GM12878 (cell line): ENCODE measurements around the gene FOXP1. TPM values are rescaled to one million over a fixed set of nuclear protein-coding genes. Genes with fewer than 3 reads are reported as not detected.

Experiments used
- ATAC-seq: fragments of 200-7000 bp; cut with Tn5 transposase; 3 replicates; pipeline ENCODE4 v1.9.1; 2020; ENCODE audit warnings: mild to moderate bottlenecking, moderate library complexity
- BruUV-seq: library from RNA; stranded (reverse); fragments of 400-500 nt; replicated peaks from 2 replicates; lab custom pipeline; 2021; lab: Mats Ljungman, UMichigan
- CTCF ChIA-PET: fragments of 300-600 bp; sonication (Branson Sonifier 250); formaldehyde crosslinking; extraction: SDS; loops from one replicate; lab custom pipeline; 2021; ENCODE audit warnings: inconsistent platforms; lab: Yijun Ruan, JAX
- POLR2A ChIA-PET: fragments of 350-600 bp; formaldehyde crosslinking; extraction: SDS; loops from one replicate; lab custom pipeline; 2021; ENCODE audit warnings: inconsistent platforms; lab: Charles Lee
- RAD21 ChIA-PET: fragments of 300-600 bp; sonication (Branson Sonifier 250); formaldehyde crosslinking; loops from one replicate; lab custom pipeline; 2023; ENCODE audit warnings: antibody characterized with exemption; ENCODE audit not compliant: unreplicated experiment; lab: Charles Lee
- SMC1A ChIA-PET: fragments of 300-600 bp; sonication (Branson Sonifier 250); formaldehyde crosslinking; loops from one replicate; lab custom pipeline; 2023; ENCODE audit not compliant: unreplicated experiment, uncharacterized antibody; lab: Charles Lee
- DNase-seq: peaks from one replicate; pipeline ENCODE4 v3.0.0-alpha.2; 2011; ENCODE audit warnings: low read depth, low spot score
- FAIRE-seq: peaks from 3 replicates; lab custom pipeline; 2011; peaks lifted over from hg19 to GRCh38; lab: Jason Lieb, UNC
- H2AFZ ChIP-seq: 2 replicates; pipeline ENCODE4 v1.6.0; 2011; ENCODE audit warnings: low read depth, low read length, control low read depth; ENCODE audit not compliant: control insufficient read depth
- H3K27ac ChIP-seq: 2 replicates; pipeline ENCODE4 v1.5.1; 2011; ENCODE audit warnings: control low read depth; ENCODE audit not compliant: control insufficient read depth, insufficient read depth
- H3K27me3 ChIP-seq, 2 experiments: replicated peaks in 1 of 2; 2 replicates each; pipeline versions ENCODE4 v1.6.0 to v1.6.1; 2011; ENCODE audit warnings: low read length in 1 of 2; ENCODE audit not compliant: control insufficient read depth in 2 of 2, insufficient read depth in 2 of 2
- H3K36me3 ChIP-seq, 2 experiments: 2 replicates each; pipeline ENCODE4 v1.5.1; 2011; ENCODE audit warnings: low read length in 1 of 2; ENCODE audit not compliant: control insufficient read depth in 2 of 2, insufficient read depth in 2 of 2
- H3K4me1 ChIP-seq: 2 replicates; pipeline ENCODE4 v1.6.1; 2011; ENCODE audit warnings: mild to moderate bottlenecking, low read length, moderate library complexity, mixed read lengths; ENCODE audit not compliant: control insufficient read depth, insufficient read depth
- H3K4me2 ChIP-seq: 2 replicates; pipeline ENCODE4 v1.6.0; 2011; ENCODE audit warnings: control low read depth; ENCODE audit not compliant: control insufficient read depth, insufficient read depth
- H3K4me3 ChIP-seq: fragments of 200-600 bp; sonication (generic); 2 replicates; pipeline ENCODE4 v1.5.1; 2016
- H3K79me2 ChIP-seq: 2 replicates; pipeline ENCODE4 v1.6.0; 2011; ENCODE audit warnings: low read length; ENCODE audit not compliant: control insufficient read depth, insufficient read depth
- H3K9ac ChIP-seq: 2 replicates; pipeline ENCODE4 v1.8.0; 2011; ENCODE audit warnings: low read length, control low read depth, mixed read lengths; ENCODE audit not compliant: control insufficient read depth, insufficient read depth
- H3K9me3 ChIP-seq: replicated peaks from 3 replicates; pipeline ENCODE4 v1.5.1; 2011; ENCODE audit warnings: mild to moderate bottlenecking, low read length; ENCODE audit not compliant: control insufficient read depth, insufficient read depth
- H4K20me1 ChIP-seq: 2 replicates; pipeline ENCODE4 v1.6.0; 2011; ENCODE audit not compliant: control insufficient read depth, insufficient read depth
- KLF5 ChIP-seq: fragments of 450-650 bp; IDR thresholded peaks from 2 replicates; pipeline ENCODE4 v1.6.1; 2014; ENCODE audit warnings: mild to moderate bottlenecking; ENCODE audit not compliant: partially characterized antibody
- MEF2B ChIP-seq: fragments of 450-650 bp; IDR thresholded peaks from 2 replicates; pipeline ENCODE4 v1.6.1; 2018; ENCODE audit warnings: mild to moderate bottlenecking, moderate library complexity; ENCODE audit not compliant: partially characterized antibody, poor library complexity, severe bottlenecking
- PML ChIP-seq: IDR thresholded peaks from 2 replicates; pipeline ENCODE4 v1.6.1; 2012; ENCODE audit warnings: low read length, inconsistent platforms
- RB1 ChIP-seq: fragments of 450-650 bp; formaldehyde crosslinking; IDR thresholded peaks from 2 replicates; pipeline ENCODE4 v1.6.1; 2017; ENCODE audit warnings: mild to moderate bottlenecking, borderline replicate concordance
- SMC3 ChIP-seq: IDR thresholded peaks from 2 replicates; pipeline ENCODE4 v1.6.1; 2011; ENCODE audit warnings: low read length, improper control_type of control experiment, borderline replicate concordance
- SUZ12 ChIP-seq: fragments of 200-600 bp; sonication (generic); IDR thresholded peaks from one replicate; pipeline ENCODE4 v1.6.1; 2018; ENCODE audit warnings: antibody characterized with exemption, mild to moderate bottlenecking; ENCODE audit not compliant: unreplicated experiment
- ZBED1 ChIP-seq: IDR thresholded peaks from 2 replicates; pipeline ENCODE4 v1.6.1; 2016; ENCODE audit warnings: borderline replicate concordance
- ZNF622 ChIP-seq: fragments of 450-650 bp; IDR thresholded peaks from 2 replicates; pipeline ENCODE4 v1.6.1; 2017; ENCODE audit warnings: mild to moderate bottlenecking, inconsistent platforms
- WGBS: methylation state at CpG from one replicate; pipeline ENCODE4 v1.1.6; 2016; ENCODE audit warnings: low lambda C conversion rate; ENCODE audit not compliant: insufficient replicate concordance, insufficient coverage; ENCODE audit errors: missing lambda C conversion rate; 5-methylcytosine and 5-hydroxymethylcytosine counted together
- in situ Hi-C: fragments of 300-500 bp; cut with MboI; formaldehyde crosslinking; loops from 9 replicates; pipeline ENCODE4 v1.14.3; 2018; ENCODE audit warnings: mixed read lengths
- intact Hi-C: fragments of 100-400 bp; cut with micrococcal nuclease; formaldehyde crosslinking; loops from one replicate; pipeline ENCODE4 v1.14.2; 2022; ENCODE audit not compliant: unreplicated experiment
- polyA plus RNA-seq, 11 experiments: library from polyadenylated mRNA; depleted of rRNA in 4 of 11; unstranded in 6 of 11; stranded (reverse) in 5 of 11; fragments of >200 nt; fragmentation: Nextera tagmentation in 4 of 11; fragmentation: Illumina TruSeq in 1 of 11; extraction: Ambion mirVana in 4 of 11; extraction: Trizol in 1 of 11; gene quantifications; 1 replicate in 1 of 11; 2 replicates in 10 of 11; pipeline versions ENCODE4 v1.2.1 to v1.2.3, GENCODE V29; 2011 to 2016; ENCODE audit warnings: inconsistent platforms in 2 of 11, missing spikeins in 2 of 11, low read depth in 1 of 11
- total RNA-seq, 4 experiments: library from RNA; depleted of rRNA in 3 of 4; stranded (reverse); fragments of >200 nt in 3 of 4; fragmentation: Illumina TruSeq in 1 of 4; extraction: Trizol in 1 of 4; gene quantifications; 2 replicates each; pipeline versions ENCODE4 v1.2.1 to v1.2.3, GENCODE V29; 2013 to 2021
- TF ChIP-seq, protein P1 (sequence below): fragments of 150-350 bp; IDR thresholded peaks from 2 replicates; pipeline ENCODE4 v1.6.1; 2014; ENCODE audit warnings: mild to moderate bottlenecking, low read depth, low read length
- TF ChIP-seq, protein P2 (sequence below): IDR thresholded peaks from 2 replicates; pipeline ENCODE4 v1.6.1; 2012; ENCODE audit warnings: improper control_type of control experiment, low read depth, low read length; ENCODE audit not compliant: insufficient replicate concordance
- TF ChIP-seq, protein P3 (sequence below): fragments of 450-650 bp; IDR thresholded peaks from 2 replicates; pipeline ENCODE4 v1.6.1; 2016; ENCODE audit warnings: mild to moderate bottlenecking, moderate library complexity, borderline replicate concordance

FOXP1 gene
- total and polyA plus RNA-seq, 10 of the 15 experiments (the other 5 are each of a cell fraction or from before 2014, with no cell fraction given): 0.05 to 1.6 (median 0.20) TPM; not detected in 1

DNA sequence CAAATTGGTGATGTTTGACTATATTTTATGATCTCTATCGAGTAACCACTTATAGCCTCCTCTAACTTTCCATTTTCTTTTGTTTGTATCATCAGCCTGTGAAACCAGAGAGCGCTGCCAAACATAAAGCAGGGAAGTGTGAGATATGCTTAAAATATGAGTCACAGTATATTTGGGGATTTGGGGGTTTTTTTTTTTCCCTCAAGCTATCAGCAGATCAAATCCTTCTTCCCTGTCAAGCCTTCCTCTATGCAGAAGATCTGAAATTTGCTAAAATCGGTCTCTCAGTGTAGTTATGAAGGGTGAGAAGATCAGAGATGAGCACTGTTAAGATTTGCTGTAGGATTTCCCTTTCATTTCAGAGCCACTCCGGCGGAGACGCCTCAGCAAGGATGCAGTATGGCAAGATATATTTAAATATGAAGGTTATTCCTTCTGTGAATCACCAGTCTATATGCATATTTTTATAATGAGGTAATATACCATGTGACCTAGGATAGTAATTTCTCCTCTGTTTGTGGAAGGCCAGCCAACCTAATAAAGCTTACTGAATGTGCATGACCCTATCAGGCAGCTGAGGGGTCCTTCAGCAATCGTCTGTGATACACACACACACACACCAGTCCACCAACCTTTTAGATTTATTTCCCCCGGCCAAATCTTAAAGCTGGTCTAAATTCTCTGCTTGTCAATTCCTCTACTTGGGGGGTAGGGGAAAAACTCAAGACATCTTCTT, 474.1 kb downstream of the FOXP1 start:
- H3K27ac ChIP-seq: no peak overlapping the region
- H3K4me3 ChIP-seq: no peak overlapping the region
- no peak for DNase-seq
- in situ Hi-C loops (no loop called here), intact Hi-C loops (no loop called here)
- no peaks in the 10 kb centered on the region for H3K4me1 ChIP-seq
- H3K36me3 ChIP-seq: no peaks in the 10 kb centered on the region
- no peaks in the 10 kb centered on the region for H3K9me3 ChIP-seq
- H3K27me3 ChIP-seq: no peaks in the 10 kb centered on the region; a peak in 1 of 4 replicates
- CTCF ChIA-PET: interaction anchor here (1.2 kb wide), 1 partner anchor 476 kb away, joined by 4 read pairs; no protein-coding TSS in a partner anchor
- H3K4me2 ChIP-seq: no peak overlapping the region
- no peaks in the 10 kb centered on the region for H4K20me1 ChIP-seq
- 4% methylated on average over 8 of the region's 8 CpGs for WGBS
- RAD21 ChIA-PET: no interaction called here
- ATAC-seq: no peak
- H2AFZ ChIP-seq: no peak overlapping the region
- SMC1A ChIA-PET: no interaction called here
- BruUV-seq: no TSS peak
- no peak overlapping the region for H3K9ac ChIP-seq
- POLR2A ChIA-PET: no interaction called here
- no peaks in the 10 kb centered on the region for H3K79me2 ChIP-seq
- FAIRE-seq: no peak
- TF ChIP-seq, protein P1, sequence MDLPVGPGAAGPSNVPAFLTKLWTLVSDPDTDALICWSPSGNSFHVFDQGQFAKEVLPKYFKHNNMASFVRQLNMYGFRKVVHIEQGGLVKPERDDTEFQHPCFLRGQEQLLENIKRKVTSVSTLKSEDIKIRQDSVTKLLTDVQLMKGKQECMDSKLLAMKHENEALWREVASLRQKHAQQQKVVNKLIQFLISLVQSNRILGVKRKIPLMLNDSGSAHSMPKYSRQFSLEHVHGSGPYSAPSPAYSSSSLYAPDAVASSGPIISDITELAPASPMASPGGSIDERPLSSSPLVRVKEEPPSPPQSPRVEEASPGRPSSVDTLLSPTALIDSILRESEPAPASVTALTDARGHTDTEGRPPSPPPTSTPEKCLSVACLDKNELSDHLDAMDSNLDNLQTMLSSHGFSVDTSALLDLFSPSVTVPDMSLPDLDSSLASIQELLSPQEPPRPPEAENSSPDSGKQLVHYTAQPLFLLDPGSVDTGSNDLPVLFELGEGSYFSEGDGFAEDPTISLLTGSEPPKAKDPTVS: no peak
- TF ChIP-seq PML (no peak), KLF5 (no peak), RB1 (no peak), SUZ12 (no peak), SMC3 (no peak), MEF2B (no peak), ZBED1 (no peak), ZNF622 (no peak)
- TF ChIP-seq, protein P2, sequence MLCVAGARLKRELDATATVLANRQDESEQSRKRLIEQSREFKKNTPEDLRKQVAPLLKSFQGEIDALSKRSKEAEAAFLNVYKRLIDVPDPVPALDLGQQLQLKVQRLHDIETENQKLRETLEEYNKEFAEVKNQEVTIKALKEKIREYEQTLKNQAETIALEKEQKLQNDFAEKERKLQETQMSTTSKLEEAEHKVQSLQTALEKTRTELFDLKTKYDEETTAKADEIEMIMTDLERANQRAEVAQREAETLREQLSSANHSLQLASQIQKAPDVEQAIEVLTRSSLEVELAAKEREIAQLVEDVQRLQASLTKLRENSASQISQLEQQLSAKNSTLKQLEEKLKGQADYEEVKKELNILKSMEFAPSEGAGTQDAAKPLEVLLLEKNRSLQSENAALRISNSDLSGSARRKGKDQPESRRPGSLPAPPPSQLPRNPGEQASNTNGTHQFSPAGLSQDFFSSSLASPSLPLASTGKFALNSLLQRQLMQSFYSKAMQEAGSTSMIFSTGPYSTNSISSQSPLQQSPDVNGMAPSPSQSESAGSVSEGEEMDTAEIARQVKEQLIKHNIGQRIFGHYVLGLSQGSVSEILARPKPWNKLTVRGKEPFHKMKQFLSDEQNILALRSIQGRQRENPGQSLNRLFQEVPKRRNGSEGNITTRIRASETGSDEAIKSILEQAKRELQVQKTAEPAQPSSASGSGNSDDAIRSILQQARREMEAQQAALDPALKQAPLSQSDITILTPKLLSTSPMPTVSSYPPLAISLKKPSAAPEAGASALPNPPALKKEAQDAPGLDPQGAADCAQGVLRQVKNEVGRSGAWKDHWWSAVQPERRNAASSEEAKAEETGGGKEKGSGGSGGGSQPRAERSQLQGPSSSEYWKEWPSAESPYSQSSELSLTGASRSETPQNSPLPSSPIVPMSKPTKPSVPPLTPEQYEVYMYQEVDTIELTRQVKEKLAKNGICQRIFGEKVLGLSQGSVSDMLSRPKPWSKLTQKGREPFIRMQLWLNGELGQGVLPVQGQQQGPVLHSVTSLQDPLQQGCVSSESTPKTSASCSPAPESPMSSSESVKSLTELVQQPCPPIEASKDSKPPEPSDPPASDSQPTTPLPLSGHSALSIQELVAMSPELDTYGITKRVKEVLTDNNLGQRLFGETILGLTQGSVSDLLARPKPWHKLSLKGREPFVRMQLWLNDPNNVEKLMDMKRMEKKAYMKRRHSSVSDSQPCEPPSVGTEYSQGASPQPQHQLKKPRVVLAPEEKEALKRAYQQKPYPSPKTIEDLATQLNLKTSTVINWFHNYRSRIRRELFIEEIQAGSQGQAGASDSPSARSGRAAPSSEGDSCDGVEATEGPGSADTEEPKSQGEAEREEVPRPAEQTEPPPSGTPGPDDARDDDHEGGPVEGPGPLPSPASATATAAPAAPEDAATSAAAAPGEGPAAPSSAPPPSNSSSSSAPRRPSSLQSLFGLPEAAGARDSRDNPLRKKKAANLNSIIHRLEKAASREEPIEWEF: no peak
- TF ChIP-seq, protein P3, sequence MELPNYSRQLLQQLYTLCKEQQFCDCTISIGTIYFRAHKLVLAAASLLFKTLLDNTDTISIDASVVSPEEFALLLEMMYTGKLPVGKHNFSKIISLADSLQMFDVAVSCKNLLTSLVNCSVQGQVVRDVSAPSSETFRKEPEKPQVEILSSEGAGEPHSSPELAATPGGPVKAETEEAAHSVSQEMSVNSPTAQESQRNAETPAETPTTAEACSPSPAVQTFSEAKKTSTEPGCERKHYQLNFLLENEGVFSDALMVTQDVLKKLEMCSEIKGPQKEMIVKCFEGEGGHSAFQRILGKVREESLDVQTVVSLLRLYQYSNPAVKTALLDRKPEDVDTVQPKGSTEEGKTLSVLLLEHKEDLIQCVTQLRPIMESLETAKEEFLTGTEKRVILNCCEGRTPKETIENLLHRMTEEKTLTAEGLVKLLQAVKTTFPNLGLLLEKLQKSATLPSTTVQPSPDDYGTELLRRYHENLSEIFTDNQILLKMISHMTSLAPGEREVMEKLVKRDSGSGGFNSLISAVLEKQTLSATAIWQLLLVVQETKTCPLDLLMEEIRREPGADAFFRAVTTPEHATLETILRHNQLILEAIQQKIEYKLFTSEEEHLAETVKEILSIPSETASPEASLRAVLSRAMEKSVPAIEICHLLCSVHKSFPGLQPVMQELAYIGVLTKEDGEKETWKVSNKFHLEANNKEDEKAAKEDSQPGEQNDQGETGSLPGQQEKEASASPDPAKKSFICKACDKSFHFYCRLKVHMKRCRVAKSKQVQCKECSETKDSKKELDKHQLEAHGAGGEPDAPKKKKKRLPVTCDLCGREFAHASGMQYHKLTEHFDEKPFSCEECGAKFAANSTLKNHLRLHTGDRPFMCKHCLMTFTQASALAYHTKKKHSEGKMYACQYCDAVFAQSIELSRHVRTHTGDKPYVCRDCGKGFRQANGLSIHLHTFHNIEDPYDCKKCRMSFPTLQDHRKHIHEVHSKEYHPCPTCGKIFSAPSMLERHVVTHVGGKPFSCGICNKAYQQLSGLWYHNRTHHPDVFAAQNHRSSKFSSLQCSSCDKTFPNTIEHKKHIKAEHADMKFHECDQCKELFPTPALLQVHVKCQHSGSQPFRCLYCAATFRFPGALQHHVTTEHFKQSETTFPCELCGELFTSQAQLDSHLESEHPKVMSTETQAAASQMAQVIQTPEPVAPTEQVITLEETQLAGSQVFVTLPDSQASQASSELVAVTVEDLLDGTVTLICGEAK: no peak
